NCI-H128 (cell line): ENCODE measurements around the gene PSMB9.

Experiments used
- DNase-seq: peaks from one replicate; lab custom pipeline; 2025; ENCODE audit not compliant: unreplicated experiment; lab: John Stamatoyannopoulos, UW

Gene PSMB9

DNA sequence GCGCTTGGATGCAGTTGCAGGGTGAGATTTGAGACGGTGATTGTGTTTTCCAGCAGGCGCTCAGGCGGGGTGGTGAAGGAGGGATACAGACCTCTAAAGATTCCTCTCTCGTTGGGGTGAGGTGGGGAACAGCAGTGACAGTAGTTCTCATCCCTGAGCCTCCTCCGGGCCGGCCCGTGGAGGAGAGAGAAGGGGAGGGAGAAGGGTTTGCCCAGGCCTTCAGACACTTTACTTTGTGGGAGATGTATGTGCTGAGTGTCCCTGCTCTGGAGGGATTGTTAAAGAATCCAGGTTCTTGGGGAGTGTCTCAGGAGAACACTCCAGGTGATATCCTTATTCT, 41.0 kb downstream of the PSMB9 start:
- no peak for DNase-seq

DNA sequence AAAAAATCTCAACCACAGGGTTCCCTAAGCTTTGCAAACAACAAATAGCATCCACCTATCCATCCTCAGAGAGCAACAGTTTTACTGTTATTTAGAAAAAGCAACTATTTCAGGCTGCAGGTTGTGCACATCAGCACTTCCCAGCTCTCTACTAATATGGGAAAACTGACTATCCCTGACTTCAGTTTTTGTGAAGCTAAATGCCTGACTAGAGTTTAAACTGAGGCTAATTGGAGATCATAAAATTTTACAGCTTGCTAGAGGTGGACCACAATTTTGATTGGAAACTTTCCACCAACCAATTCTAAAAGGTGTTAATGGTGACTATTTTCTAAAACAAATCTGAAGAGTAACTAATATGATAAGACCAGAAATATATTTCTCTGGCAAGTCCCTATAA, 50.0 kb downstream of the PSMB9 start:
- DNase-seq, result no peak

- DNase-seq, result no peak
These were observed 51.1 kb downstream of the PSMB9 start for GRCh38 chr6:32905078-32905477.

GRCh38 chr6:32906539-32906938, 52.5 kb downstream of the PSMB9 start:
- DNase-seq, result no peak

DNA sequence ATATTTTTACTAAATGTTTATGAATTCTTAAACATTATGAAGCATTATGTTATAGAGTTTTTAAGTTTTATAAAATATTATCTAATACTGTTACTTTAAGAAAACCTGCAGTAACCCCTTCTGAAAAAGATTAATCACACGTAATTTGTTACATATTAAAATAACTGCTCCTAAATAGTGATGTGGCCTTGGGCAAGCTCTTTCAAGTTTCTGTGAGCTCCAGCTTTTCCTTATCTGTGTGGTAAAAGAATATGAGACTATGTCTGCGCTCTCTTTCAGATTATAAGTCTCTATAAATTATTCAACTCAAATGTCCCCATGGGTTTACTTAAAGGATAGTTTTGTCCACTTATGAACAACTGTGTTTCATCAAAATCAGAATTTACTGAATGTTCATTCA, 54.9 kb downstream of the PSMB9 start:
- DNase-seq, result no peak
